Left lung (tissue), 10 donors: Measurements from ENCODE around the gene SEC23IP. TPM values are rescaled to one million over a fixed set of nuclear protein-coding genes. Genes with fewer than 3 reads are reported as not detected.
"Not testable (repeated sequence)": the region's sequence is repeated elsewhere in the genome, so short reads cannot be mapped to it uniquely, and the experiment has no call there.

Experiments used
- ATAC-seq: fragments of 200-7000 bp; cut with Tn5 transposase; one replicate; pipeline ENCODE4 v1.9.1; 2020; ENCODE audit warnings: moderate library complexity
- DNase-seq, 4 donors: peaks; one replicate each; pipeline ENCODE4 v3.0.0-alpha.2; 2013 to 2020
- H3K27ac ChIP-seq, 2 donors: fragments of 200-600 bp; sonication (generic) in 1 of 2; one replicate each; pipeline versions ENCODE4 v1.5.0 to v1.8.0; 2020 to 2021
- H3K27me3 ChIP-seq, 2 donors: fragments of 200-600 bp; sonication (generic) in 1 of 2; one replicate each; pipeline versions ENCODE4 v1.5.0 to v1.8.0; 2020 to 2021
- H3K36me3 ChIP-seq, 2 donors: fragments of 200-600 bp; sonication (generic) in 1 of 2; one replicate each; pipeline versions ENCODE4 v1.5.0 to v1.8.0; 2020 to 2021
- H3K4me1 ChIP-seq, 2 donors: fragments of 200-600 bp; one replicate each; pipeline ENCODE4 v1.8.0; 2021
- H3K4me3 ChIP-seq, 2 donors: fragments of 200-600 bp; sonication (generic) in 1 of 2; one replicate each; pipeline versions ENCODE4 v1.5.0 to v1.8.0; 2020 to 2021; ENCODE audit warnings: mild to moderate bottlenecking in 1 of 2
- H3K9me3 ChIP-seq, 2 donors: fragments of 200-600 bp; sonication (generic) in 1 of 2; one replicate each; pipeline versions ENCODE4 v1.5.0 to v1.8.0; 2020 to 2021
- intact Hi-C, 2 donors: fragments of 100-400 bp; cut with DNase I; formaldehyde crosslinking; loops; one replicate each; pipeline versions ENCODE4 v1.11.2 to v1.14.2; 2022
- polyA plus RNA-seq, 6 donors: library from polyadenylated mRNA; unstranded; fragments of 120-200 nt; gene quantifications; one replicate each; pipeline ENCODE4 v1.2.1, GENCODE V29; 2013; ENCODE audit not compliant: insufficient read length in 6 of 6
- total RNA-seq, 2 donors: library from RNA; stranded (reverse); fragmentation: NEBNext Ultra II Directional; extraction: Animal tissue kit (Norgen Biotek cat#: 25700); gene quantifications; one replicate each; pipeline ENCODE4 v1.2.1, GENCODE V29; 2021
- TF ChIP-seq, protein P1 (sequence below), 2 donors: fragments of 200-600 bp; sonication (generic) in 1 of 2; IDR thresholded peaks; one replicate each; pipeline versions ENCODE4 v1.5.0 to v1.8.0; 2021; ENCODE audit warnings: antibody characterized with exemption in 2 of 2
- donor health status: DM: no; HTN: yes; CAD: no.
- donor health status: DM: no; HTN: no; CAD: no.

SEC23IP gene
- total and polyA plus RNA-seq, 8 donors, result 61.4 to 77.5 (median 70.2) TPM

DNA sequence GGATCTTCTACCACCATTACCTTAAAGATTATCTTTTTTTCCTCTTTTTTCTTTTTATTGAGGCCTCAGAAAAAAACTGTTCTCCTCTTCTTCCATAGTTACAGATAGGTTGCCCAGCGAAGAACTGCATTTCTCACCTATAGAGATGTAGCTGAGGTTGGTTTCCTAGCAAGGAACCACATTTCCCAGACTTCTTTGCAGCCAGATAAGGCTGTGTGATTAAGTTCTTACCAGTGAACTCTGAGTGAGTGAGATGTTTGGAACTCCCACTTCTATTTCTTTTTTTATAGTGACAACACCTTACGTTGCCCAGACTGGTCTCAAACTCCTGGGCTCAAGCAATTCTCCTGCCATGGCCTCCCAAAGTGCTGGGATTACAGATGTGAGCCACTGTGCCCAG, 14.0 kb upstream of the SEC23IP start:
- no peaks in the 10 kb centered on the region for H3K27me3 ChIP-seq
- intact Hi-C loops, result no loop called here

DNA sequence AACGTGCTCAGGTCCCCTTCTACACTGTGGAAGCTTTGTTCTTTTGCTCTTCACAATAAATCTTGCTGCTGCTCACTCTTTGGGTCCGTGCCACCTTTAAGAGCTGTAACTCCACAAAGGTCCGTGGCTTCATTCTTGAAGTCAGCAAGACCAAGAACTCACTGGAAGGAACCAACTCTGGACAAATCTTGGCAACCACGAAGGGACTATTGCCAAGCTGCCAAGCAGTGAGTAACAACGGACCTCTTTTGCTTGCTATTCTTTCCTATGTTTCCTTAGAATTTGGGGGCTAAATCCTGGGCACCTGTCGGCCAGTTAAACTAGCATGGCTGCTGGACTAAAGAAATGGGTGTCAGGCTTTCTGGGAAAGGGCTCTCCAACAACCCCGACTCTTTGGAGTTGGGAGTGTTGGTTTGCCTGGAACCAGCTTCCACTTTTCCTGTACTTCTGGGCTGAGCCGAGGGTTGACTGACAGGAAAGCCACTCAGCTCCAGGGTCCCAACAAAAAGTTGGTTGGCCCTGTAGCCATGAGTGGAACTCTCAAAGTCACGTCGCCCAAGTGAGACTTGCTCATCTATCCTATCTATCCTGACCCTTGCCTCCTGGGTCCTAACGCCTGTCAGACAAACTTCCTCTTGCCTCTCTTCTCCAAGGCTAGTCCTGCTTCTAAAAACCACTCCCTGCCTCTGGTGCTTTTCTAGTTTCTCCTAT, 8.5 kb upstream of the SEC23IP start:
- H3K4me1 ChIP-seq, ATAC-seq, intact Hi-C loops, H3K36me3 ChIP-seq, H3K27me3 ChIP-seq, H3K27ac ChIP-seq, H3K4me3 ChIP-seq, H3K9me3 ChIP-seq, DNase-seq: not testable (repeated sequence)

More for the DNA sequence above, 14.0 kb upstream of the SEC23IP start:
- Histone ChIP-seq H3K9me3 (no peaks in the 10 kb centered on the region), H3K4me1 (peaks cover 2 to 5% of the 10 kb centered on the region in 2 donors), H3K27ac (no peak overlapping the region), H3K36me3 (no peaks in the 10 kb centered on the region), H3K4me3 (no peak overlapping the region)
- TF ChIP-seq, protein P1, sequence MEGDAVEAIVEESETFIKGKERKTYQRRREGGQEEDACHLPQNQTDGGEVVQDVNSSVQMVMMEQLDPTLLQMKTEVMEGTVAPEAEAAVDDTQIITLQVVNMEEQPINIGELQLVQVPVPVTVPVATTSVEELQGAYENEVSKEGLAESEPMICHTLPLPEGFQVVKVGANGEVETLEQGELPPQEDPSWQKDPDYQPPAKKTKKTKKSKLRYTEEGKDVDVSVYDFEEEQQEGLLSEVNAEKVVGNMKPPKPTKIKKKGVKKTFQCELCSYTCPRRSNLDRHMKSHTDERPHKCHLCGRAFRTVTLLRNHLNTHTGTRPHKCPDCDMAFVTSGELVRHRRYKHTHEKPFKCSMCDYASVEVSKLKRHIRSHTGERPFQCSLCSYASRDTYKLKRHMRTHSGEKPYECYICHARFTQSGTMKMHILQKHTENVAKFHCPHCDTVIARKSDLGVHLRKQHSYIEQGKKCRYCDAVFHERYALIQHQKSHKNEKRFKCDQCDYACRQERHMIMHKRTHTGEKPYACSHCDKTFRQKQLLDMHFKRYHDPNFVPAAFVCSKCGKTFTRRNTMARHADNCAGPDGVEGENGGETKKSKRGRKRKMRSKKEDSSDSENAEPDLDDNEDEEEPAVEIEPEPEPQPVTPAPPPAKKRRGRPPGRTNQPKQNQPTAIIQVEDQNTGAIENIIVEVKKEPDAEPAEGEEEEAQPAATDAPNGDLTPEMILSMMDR (IDR thresholded peaks at IDR 0.05), result no peak
- ATAC-seq (no peak), DNase-seq (no peak)

DNA sequence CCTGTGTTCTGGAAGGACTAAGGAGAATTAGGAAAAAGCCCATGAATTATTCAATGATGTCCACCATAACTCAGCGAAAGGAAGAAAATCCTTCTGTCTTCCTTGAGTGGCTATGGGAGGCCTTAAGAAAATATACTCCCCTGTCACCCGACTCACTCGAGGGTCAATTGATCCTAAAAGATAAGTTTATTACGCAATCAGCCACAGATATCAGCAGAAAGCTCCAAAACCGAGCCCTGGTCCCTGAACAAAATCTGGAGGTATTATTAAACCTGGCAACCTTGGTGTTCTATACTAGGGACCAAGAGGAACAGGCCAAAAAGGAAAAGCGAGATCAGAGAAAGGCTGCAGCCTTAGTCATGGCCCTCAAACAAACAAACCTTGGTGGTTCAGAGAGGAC, 6.5 kb upstream of the SEC23IP start:
- H3K27me3 ChIP-seq, intact Hi-C loops, H3K27ac ChIP-seq, H3K36me3 ChIP-seq, H3K9me3 ChIP-seq, DNase-seq, ATAC-seq, H3K4me3 ChIP-seq: not testable (repeated sequence)
- peaks cover 0 to 13% of the 10 kb centered on the region in 2 donors for H3K4me1 ChIP-seq

DNA sequence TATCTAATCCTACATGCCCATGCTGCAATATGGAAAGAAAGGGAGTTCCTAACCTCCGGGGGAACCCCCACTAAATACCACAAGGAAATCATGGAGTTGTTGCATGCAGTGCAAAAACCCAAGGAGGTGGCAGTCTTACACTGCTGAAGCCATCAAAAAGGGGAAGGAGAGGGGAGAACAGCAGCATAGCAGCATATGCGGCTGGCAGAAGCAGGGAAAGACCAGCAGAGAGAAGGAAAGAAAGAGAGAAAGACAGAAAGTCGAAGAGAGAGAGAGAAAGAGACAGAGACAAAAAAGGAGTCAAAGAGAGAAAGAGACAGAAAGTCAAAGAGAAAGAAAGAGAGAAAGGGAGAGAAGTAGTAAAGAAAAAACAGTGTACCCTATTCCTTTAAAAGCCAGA, 3.8 kb upstream of the SEC23IP start:
- H3K4me3 ChIP-seq, H3K27me3 ChIP-seq, ATAC-seq, DNase-seq, H3K9me3 ChIP-seq, H3K27ac ChIP-seq, intact Hi-C loops, H3K36me3 ChIP-seq: not testable (repeated sequence)
- peaks cover 5 to 20% of the 10 kb centered on the region in 2 donors for H3K4me1 ChIP-seq

DNA sequence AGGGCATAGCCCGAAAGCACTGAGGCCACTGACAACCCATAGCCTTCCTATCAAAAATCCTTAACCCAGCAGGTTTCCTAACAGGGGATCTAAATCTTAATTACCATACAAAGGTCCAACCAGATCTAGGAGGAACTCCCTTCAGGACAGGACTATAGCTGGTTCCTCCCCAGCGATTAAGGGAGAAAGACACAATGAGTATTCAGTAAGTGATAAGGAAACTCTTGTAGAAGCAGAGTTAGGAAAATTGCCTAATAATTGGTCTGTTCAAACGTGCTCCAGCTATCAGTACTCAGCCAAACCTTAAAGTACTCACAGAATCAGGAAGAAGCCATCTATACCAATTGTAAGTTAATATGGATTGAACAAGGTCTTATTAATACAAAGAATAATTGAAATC, 3.3 kb upstream of the SEC23IP start:
- H3K27me3 ChIP-seq, ATAC-seq, H3K36me3 ChIP-seq, intact Hi-C loops, H3K27ac ChIP-seq, H3K9me3 ChIP-seq, DNase-seq, H3K4me3 ChIP-seq: not testable (repeated sequence)
- H3K4me1 ChIP-seq, result peaks cover 9 to 25% of the 10 kb centered on the region in 2 donors

DNA sequence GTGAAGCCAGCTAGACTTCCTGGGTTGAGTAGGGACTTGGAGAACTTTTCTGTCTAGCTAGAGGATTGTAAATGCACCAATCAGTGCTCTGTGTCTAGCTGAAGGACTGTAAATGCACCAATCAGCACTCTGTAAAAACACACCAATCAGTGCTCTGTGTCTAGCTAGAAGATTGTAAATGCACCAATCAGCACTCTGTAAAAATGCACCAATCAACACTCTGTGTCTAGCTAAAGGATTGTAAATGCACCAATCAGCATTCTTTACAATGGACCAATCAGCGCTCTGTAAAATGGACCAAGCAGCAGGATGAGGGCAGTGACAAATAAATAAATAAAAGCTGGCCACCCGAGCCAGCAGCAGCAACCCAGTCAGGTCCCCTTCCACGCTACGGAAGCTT, 2.2 kb upstream of the SEC23IP start:
- H3K9me3 ChIP-seq, H3K36me3 ChIP-seq, intact Hi-C loops, DNase-seq, H3K27ac ChIP-seq, H3K27me3 ChIP-seq, H3K4me3 ChIP-seq, ATAC-seq: not testable (repeated sequence)
- H3K4me1 ChIP-seq, result peaks cover 9 to 33% of the 10 kb centered on the region in 2 donors

DNA sequence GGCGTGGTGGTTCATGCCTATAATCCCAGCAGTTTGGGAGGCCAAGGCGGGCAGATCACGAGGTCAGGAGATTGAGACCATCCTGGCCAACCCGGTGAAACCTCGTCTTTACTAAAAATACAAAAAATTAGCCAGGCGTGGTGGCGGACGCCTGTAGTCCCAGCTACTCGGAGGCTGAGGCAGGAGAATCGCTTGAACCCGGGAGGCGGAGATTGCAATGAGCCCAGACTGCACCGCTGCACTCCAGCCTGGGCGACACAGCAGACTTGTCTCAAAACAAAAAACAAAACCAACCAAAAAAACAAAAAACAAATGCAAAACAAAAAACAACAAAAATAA, 712 bp upstream of the SEC23IP start:
- Histone ChIP-seq H3K4me3 (peak overlapping the region; percentile 78 to 92), H3K4me1 (peaks cover 19 to 49% of the 10 kb centered on the region in 2 donors), H3K27ac (peak overlapping the region; percentile 72 to 84)
- H3K9me3 ChIP-seq, H3K27me3 ChIP-seq, ATAC-seq, intact Hi-C loops, DNase-seq, H3K36me3 ChIP-seq: not testable (repeated sequence)

DNA sequence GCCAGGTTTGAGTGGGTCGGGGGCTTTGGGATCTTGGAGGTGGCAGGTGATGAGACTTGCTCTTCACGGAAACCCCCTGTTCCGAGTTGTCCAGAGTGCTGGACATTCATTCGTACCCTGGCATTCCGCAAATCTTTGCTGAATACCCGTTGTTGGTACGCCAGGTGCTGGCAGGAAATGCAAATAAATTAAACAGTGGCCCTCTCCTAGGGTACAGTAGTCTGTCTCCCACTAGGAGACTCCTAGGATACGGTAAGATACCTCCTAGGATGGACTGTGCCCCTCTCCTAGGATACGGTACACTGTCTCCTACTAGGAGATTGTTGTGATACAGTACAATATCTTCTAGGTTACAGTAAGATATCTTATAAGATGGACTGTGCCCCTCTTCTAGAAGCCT, 544 bp downstream of the SEC23IP start:
- Histone ChIP-seq H3K27ac (peak overlapping the region; percentile 72 to 84), H3K27me3 (no peaks in the 10 kb centered on the region), H3K4me1 (peaks cover 26 to 58% of the 10 kb centered on the region in 2 donors), H3K4me3 (peak overlapping the region; percentile 78 to 92), H3K9me3 (no peaks in the 10 kb centered on the region), H3K36me3 (peaks cover 0 to 4% of the 10 kb centered on the region in 2 donors)
- ATAC-seq (no peak), DNase-seq (no peak)
- intact Hi-C loops, result no loop called here
- TF ChIP-seq, protein P1 (IDR thresholded peaks at IDR 0.05), result no peak
